Mammary epithelial cell (primary cell): ENCODE data around the gene CA9.

Experiments used
- EZH2 ChIP-seq: IDR thresholded peaks from 2 replicates; pipeline ENCODE4 v1.6.1; 2012; ENCODE audit warnings: low read length, inconsistent platforms, borderline replicate concordance
- TF ChIP-seq, protein P1 (sequence below), 2 donors: IDR thresholded peaks in 1 of 2; conservative IDR thresholded peaks in 1 of 2; 2 replicates each; pipeline ENCODE4 v1.5.1; 2011 to 2012; ENCODE audit warnings: inconsistent platforms in 2 of 2, low read length in 2 of 2, mild to moderate bottlenecking in 2 of 2, control low read depth in 1 of 2, low read depth in 1 of 2; ENCODE audit not compliant: insufficient read depth in 1 of 2; ENCODE audit errors: extremely low read depth in 1 of 2

DNA sequence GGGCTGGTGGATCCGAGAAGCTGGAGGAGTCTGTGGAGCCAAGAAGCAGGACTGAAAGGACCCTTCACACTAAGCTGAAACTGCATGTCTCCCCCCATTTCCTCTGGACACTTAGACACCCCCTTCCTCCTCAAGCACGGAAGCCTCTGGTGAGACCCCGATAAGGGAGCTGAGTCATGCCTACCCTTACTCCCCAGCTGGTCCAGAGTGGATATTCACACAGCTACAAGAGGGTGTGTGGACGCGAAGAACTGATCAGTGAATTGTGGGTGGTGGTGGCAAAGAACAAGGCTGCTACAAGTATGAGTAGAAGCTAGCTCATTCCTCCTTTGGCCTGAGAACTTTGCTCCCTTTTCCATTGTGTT, 53.9 kb downstream of the CA9 start:
- TF ChIP-seq, protein P1, sequence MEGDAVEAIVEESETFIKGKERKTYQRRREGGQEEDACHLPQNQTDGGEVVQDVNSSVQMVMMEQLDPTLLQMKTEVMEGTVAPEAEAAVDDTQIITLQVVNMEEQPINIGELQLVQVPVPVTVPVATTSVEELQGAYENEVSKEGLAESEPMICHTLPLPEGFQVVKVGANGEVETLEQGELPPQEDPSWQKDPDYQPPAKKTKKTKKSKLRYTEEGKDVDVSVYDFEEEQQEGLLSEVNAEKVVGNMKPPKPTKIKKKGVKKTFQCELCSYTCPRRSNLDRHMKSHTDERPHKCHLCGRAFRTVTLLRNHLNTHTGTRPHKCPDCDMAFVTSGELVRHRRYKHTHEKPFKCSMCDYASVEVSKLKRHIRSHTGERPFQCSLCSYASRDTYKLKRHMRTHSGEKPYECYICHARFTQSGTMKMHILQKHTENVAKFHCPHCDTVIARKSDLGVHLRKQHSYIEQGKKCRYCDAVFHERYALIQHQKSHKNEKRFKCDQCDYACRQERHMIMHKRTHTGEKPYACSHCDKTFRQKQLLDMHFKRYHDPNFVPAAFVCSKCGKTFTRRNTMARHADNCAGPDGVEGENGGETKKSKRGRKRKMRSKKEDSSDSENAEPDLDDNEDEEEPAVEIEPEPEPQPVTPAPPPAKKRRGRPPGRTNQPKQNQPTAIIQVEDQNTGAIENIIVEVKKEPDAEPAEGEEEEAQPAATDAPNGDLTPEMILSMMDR (conservative IDR thresholded peaks at IDR 0.05 in 1 of 2, IDR thresholded peaks at IDR 0.05 in 1 of 2; ENCODE audit: extremely low read depth in 1 of 2, insufficient read depth in 1 of 2, low read depth in 1 of 2, low read length in 2 of 2): no peak
- no peak for TF ChIP-seq EZH2
